HepG2 (cell line): Measurements from ENCODE around the gene LMAN2. TPM values are rescaled to one million over a fixed set of nuclear protein-coding genes. Genes with fewer than 3 reads are reported as not detected.

Experiments used
- ATF7-NPFF ChIP-seq: sonication (generic); formaldehyde crosslinking; IDR thresholded peaks from 2 replicates; pipeline ENCODE4 v1.8.1; 2023; ENCODE audit warnings: mild to moderate bottlenecking, low read depth, missing genetic modification reagents, moderate library complexity
- BATF2 ChIP-seq: sonication (generic); formaldehyde crosslinking; IDR thresholded peaks from 2 replicates; pipeline ENCODE4 v1.8.0; 2022; ENCODE audit warnings: mild to moderate bottlenecking, missing genetic modification reagents, moderate library complexity
- BRF2 ChIP-seq: sonication (generic); formaldehyde crosslinking; IDR thresholded peaks from 2 replicates; pipeline ENCODE4 v1.8.1; 2022; ENCODE audit warnings: mild to moderate bottlenecking, missing genetic modification reagents
- CEBPZ ChIP-seq: IDR thresholded peaks from 2 replicates; pipeline ENCODE4 v1.6.1; 2012; ENCODE audit warnings: low read length, improper control_type of control experiment
- CSRNP1 ChIP-seq: sonication (generic); formaldehyde crosslinking; IDR thresholded peaks from 2 replicates; pipeline ENCODE4 v1.8.1; 2023; ENCODE audit warnings: mild to moderate bottlenecking, missing genetic modification reagents
- ETV5 ChIP-seq: IDR thresholded peaks from 2 replicates; pipeline ENCODE4 v1.6.1; 2018; ENCODE audit warnings: missing biosample characterization, missing genetic modification reagents, inconsistent platforms, borderline replicate concordance
- PITX1 ChIP-seq: sonication (generic); formaldehyde crosslinking; IDR thresholded peaks from 2 replicates; pipeline ENCODE4 v1.5.1; 2020; ENCODE audit warnings: mild to moderate bottlenecking, missing genetic modification reagents
- RBAK ChIP-seq: sonication (generic); formaldehyde crosslinking; IDR thresholded peaks from 2 replicates; pipeline ENCODE4 v1.5.1; 2020; ENCODE audit warnings: mild to moderate bottlenecking, missing genetic modification reagents
- RCOR2 ChIP-seq: IDR thresholded peaks from 2 replicates; pipeline ENCODE4 v1.6.1; 2016; ENCODE audit warnings: missing biosample characterization, missing genetic modification reagents
- SMAD1 ChIP-seq: sonication (generic); formaldehyde crosslinking; IDR thresholded peaks from 2 replicates; pipeline ENCODE4 v1.4.0; 2020; ENCODE audit warnings: missing genetic modification reagents, low read depth, mild to moderate bottlenecking, borderline replicate concordance
- SYNCRIP ChIP-seq: fragments of 200-400 bp; formaldehyde crosslinking; IDR thresholded peaks from 2 replicates; pipeline ENCODE4 v1.6.1; 2018; ENCODE audit warnings: mild to moderate bottlenecking, low read depth, low read length; ENCODE audit not compliant: insufficient read depth
- ZNF225 ChIP-seq: sonication (generic); formaldehyde crosslinking; IDR thresholded peaks from 2 replicates; pipeline ENCODE4 v1.4.0; 2020; ENCODE audit warnings: mild to moderate bottlenecking, missing genetic modification reagents
- ZNF317 ChIP-seq: sonication (generic); formaldehyde crosslinking; IDR thresholded peaks from 2 replicates; pipeline ENCODE4 v1.5.0; 2020; ENCODE audit warnings: mild to moderate bottlenecking, missing genetic modification reagents
- ZNF629 ChIP-seq: sonication (generic); formaldehyde crosslinking; conservative IDR thresholded peaks from 2 replicates; pipeline ENCODE4 v1.5.0; 2020; ENCODE audit warnings: missing genetic modification reagents
- polyA plus RNA-seq, 8 experiments: library from polyadenylated mRNA; depleted of rRNA in 3 of 8; stranded (reverse) in 7 of 8; unstranded in 1 of 8; fragments of >200 nt; fragmentation: Illumina TruSeq in 4 of 8; extraction: Trizol in 4 of 8; gene quantifications; 2 replicates each; pipeline versions ENCODE4 v1.2.1 to v1.2.3, GENCODE V29; 2011 to 2016; ENCODE audit warnings: low read depth in 4 of 8, missing spikeins in 1 of 8, mixed read lengths in 1 of 8; ENCODE audit not compliant: insufficient read depth in 1 of 8
- total RNA-seq, 5 experiments: library from RNA; depleted of rRNA; stranded (reverse); fragments of >200 nt; fragmentation: Illumina TruSeq; extraction: Trizol; gene quantifications; 2 replicates each; pipeline ENCODE4 v1.2.3, GENCODE V29; 2016; ENCODE audit warnings: low read depth in 1 of 5
- TF ChIP-seq, protein P1 (sequence below): sonication (generic); formaldehyde crosslinking; IDR thresholded peaks from 2 replicates; pipeline ENCODE4 v1.4.0; 2020; ENCODE audit warnings: missing genetic modification reagents

LMAN2 gene
- total and polyA plus RNA-seq, 2 of the 13 experiments (the other 11 are each of a cell fraction or from before 2014, with no cell fraction given): 191 to 197 TPM

GRCh38 chr5:177390363-177391300, 39.2 kb upstream of the LMAN2 start (continued):
- TF ChIP-seq ZNF629 (CRISPR knock-in tag) (peak; percentile 95), SMAD1 (0 out of 2 replicates have a peak, but pooled peaks have one; percentile 3), PITX1 (CRISPR knock-in tag) (0 out of 2 replicates have a peak, but pooled peaks have one; percentile 20), RCOR2 (CRISPR knock-in tag) (0 out of 2 replicates have a peak, but pooled peaks have one; percentile 20), SYNCRIP (no peak), ZNF225 (no peak), BATF2 (CRISPR knock-in tag) (no peak), ETV5 (CRISPR knock-in tag) (peak; percentile 49; the same call in 1 of the 2 replicates), ZNF317 (CRISPR knock-in tag) (no peak), ATF7-NPFF (CRISPR knock-in tag) (no peak), CSRNP1 (no peak), RBAK (CRISPR knock-in tag) (no peak), BRF2 (CRISPR knock-in tag) (no peak), CEBPZ (no peak)
- TF ChIP-seq, protein P1, sequence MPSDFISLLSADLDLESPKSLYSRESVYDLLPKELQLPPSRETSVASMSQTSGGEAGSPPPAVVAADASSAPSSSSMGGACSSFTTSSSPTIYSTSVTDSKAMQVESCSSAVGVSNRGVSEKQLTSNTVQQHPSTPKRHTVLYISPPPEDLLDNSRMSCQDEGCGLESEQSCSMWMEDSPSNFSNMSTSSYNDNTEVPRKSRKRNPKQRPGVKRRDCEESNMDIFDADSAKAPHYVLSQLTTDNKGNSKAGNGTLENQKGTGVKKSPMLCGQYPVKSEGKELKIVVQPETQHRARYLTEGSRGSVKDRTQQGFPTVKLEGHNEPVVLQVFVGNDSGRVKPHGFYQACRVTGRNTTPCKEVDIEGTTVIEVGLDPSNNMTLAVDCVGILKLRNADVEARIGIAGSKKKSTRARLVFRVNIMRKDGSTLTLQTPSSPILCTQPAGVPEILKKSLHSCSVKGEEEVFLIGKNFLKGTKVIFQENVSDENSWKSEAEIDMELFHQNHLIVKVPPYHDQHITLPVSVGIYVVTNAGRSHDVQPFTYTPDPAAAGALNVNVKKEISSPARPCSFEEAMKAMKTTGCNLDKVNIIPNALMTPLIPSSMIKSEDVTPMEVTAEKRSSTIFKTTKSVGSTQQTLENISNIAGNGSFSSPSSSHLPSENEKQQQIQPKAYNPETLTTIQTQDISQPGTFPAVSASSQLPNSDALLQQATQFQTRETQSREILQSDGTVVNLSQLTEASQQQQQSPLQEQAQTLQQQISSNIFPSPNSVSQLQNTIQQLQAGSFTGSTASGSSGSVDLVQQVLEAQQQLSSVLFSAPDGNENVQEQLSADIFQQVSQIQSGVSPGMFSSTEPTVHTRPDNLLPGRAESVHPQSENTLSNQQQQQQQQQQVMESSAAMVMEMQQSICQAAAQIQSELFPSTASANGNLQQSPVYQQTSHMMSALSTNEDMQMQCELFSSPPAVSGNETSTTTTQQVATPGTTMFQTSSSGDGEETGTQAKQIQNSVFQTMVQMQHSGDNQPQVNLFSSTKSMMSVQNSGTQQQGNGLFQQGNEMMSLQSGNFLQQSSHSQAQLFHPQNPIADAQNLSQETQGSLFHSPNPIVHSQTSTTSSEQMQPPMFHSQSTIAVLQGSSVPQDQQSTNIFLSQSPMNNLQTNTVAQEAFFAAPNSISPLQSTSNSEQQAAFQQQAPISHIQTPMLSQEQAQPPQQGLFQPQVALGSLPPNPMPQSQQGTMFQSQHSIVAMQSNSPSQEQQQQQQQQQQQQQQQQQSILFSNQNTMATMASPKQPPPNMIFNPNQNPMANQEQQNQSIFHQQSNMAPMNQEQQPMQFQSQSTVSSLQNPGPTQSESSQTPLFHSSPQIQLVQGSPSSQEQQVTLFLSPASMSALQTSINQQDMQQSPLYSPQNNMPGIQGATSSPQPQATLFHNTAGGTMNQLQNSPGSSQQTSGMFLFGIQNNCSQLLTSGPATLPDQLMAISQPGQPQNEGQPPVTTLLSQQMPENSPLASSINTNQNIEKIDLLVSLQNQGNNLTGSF (CRISPR knock-in tag): no peak
